Hematopoietic multipotent progenitor cell treated with erythropoietin and hydrocortisone succinate and interleukin-3 and kit ligand, for 6 days (in vitro differentiated cells): ENCODE data around the gene PLAU.
A peak's percentile ranks its signal among the peaks of the same experiment; 100 is the strongest.

ENCODE experiments used
- DNase-seq: peaks from one replicate; pipeline ENCODE4 v3.0.0-alpha.2; 2015

PLAU gene

DNA sequence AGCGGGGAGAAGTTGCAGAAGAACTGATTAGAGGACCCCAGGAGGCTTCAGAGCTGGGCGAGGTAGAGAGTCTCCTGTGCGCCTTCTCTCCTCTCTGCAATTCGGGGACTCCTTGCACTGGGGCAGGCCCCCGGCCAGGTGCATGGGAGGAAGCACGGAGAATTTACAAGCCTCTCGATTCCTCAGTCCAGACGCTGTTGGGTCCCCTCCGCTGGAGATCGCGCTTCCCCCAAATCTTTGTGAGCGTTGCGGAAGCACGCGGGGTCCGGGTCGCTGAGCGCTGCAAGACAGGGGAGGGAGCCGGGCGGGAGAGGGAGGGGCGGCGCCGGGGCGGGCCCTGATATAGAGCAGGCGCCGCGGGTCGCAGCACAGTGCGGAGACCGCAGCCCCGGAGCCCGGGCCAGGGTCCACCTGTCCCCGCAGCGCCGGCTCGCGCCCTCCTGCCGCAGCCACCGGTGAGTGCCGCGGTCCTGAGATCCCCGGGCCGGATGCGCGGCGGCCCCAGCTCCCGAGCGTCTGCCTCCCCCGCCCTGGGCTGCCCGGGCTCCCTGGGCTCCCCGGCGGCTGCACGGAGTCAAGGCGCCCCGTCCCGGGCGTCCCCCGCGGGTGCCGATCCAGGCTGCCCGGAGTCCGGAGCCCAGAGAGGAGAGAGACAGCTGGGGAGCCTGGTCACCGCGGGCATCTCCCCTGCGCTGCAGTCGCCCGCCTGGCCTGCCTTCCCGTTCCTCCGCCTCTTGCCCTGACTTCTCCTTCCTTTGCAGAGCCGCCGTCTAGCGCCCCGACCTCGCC lies at the start of gene PLAU:
PLAU (plus strand) TSS at position 369 of the 789 bp plus-strand sequence. CDS start 424 bp downstream, outside the sequence.
- DNase-seq: peak; percentile 60

DNA sequence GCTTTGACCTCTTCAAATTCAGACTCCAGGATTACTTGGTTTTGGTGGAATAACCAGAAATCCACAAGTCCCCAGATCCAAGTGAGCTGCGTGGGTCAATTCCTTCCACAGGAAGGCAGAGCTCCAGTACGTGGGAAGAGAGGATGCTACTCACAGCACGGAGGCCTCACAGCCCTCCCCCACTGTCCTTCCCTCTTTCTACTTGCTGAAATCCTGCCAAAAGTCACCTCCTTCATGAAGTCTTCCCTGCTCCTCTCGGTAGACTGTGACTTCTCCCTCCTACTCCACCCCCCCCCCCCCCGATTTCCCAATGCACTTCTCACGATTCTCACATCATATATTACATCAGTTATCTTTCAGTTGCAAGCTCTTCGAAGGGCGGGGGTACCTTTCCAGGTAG lies 48.9 kb upstream of the PLAU start:
- no peak for DNase-seq

DNA sequence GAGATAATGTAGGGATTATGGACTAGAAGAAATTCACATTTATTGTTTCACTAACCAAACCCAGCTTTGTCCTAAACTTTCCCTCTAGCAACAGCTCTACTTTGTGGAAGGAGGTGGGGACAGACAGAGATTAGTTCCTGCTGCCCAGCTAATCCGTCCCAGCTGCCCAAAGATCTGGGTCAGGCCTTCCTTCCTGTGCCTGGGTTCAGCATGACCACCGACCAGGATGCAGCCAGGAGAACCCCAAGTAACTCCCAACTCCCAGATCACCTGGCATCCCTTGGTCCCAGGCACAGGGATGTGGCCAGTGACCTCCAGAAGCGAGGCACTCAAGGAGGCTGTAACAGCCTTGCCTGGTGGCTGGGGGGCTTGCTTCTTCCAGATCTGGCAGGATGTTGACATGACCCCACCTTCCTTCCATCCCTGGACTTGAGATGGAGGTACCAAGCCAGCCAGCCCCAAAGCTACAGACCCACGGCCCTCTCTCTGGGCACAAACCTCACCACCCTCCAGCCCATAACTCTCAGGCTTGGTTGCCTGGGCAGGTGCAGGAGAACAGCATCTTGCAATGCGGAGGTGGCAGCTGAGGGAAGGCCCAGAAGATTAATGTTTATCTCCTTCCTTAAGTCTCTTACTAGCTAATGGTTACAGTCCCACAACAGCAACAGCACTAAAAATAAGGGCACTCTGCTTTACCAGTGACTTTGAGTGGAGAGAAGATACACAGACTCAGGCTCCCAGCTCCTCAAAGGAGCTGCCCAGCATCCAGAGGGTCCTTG lies 47.7 kb upstream of the PLAU start:
- no peak for DNase-seq

DNA sequence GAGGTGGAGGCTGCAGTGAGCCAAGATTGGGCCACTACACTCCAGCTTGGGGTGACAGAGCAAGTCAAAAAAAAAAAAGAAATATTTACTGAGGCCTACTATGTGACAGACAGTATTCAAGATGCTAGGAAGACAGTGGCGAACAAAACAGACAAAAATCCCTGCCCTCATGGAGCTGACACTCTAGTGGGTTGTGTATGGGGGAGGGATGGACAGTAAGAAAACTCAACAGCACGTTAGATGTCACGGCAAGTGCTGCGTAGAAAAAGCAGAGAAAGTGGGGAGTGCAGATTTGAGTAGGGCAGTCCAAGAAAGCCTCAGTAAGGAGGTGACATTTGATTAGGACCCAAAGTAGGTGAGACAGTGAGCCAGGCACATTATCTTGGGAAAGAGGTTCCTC lies 46.7 kb upstream of the PLAU start:
- no peak for DNase-seq

DNA sequence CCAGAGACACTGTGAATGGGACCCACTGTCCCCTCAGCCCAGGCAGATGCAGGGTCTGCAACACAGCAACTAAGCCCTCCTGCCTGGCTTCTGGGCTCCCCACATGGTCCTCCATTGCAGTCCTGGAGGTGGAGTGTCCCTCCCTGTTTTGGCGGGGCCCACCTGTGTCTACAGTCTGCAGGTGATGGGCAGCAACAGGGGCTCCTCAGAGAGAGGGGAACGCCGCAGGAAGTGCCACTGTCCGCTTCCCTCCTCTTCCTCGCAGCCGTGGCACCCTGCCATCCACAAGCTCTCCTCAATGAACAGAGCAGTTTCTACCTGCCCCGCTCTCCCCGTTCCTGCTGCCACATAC lies 45.8 kb upstream of the PLAU start:
- no peak for DNase-seq

DNA sequence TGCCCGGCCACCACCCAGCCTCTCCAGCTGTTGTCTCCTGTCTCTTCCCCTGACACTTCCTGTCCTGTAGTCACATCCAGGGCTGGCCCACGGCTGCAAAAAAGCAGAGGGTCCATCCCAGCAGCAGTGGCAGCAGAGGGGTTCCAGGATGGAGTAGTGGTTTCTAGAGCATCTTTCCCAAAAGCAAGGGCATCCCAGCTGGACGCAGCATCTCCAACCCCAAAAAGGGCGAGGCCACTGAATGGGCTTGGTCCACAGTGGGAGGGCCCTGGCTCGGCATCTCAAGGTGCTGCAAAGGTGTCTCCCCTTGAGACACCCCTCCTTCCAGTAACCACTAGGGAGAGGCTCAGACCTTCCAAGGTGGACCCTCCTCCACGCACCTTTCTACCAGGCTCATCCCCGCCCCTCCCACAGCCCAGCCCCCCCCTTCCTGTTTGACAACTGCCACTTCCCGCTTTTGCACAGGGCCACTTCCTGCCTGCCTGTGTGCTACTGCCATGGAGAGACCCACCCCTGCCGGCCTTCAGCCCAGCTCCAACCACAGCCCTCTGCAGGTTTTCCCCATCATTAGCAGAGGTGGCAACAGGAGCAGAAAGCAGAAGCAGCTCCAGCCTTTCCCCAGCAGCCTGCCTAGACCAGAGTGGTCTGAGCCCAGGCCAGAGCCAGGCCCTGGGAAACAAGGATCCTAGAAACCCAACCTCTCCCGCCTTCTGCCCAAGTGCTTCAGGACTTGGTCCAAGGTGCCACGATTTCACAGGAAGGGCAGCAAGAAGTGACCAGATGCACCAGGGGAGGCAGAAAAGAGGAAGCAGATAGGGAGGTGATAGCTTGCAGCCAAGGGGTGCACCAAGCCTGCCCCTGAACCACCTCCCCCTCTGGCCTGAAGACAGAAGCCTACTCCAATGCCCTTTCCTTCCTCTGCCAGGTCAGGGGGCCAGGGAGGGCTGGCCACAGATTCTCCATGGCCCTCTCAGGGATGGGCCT lies 45.2 kb upstream of the PLAU start:
- DNase-seq: peak; percentile 69

DNA sequence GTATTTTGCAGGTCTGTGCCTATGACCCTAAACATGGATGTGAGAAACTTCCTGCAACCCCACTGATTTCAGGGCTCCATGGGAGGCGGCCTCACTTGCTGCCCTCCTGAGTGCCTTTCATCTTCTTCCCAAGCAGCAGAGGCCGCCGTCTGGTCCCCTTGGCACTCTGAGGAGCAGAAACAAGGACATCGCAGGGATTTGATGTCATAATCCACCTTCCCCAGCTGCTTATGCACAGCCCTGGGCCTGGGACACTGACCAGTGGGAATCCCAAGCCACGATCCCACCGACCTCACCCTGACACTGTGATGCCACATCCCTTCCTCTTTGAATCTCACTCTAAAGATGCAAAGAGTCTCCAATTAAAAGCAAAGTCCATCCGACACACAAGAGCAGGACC lies 44.3 kb upstream of the PLAU start:
- DNase-seq: no peak

DNA sequence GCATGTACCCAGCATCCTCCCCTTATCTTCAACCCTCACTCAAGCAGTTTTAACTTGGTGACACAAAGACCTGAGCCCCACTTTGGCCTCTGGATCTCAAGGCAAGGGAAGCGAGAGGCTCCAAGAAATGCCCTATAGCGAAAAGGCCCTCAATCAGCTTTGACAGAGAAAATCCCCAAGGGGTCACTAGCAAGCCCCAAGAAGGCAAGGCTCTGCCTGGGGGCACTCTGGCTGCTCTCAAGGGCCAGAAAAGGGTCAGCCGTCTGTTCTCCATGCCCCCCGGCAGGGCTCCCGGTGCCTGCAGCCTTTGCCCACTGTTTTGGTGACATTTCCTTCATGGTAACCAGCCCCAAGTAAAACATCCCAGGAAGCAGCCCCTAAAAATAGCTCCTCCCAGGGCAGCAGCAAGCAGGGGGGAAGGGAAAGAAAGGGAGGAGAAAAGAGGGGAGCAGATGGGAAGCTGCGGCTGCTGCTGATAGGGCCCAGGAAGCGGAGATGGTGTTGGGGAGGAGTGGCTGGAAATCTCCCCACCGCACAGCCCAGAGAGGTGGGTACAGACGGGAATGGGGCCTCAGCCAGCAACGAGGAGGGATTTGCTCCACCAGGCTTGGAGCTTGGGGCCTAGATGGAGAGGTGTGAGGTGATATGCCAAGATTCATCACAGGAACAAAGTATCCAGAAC lies 43.7 kb upstream of the PLAU start:
- DNase-seq: no peak

DNA sequence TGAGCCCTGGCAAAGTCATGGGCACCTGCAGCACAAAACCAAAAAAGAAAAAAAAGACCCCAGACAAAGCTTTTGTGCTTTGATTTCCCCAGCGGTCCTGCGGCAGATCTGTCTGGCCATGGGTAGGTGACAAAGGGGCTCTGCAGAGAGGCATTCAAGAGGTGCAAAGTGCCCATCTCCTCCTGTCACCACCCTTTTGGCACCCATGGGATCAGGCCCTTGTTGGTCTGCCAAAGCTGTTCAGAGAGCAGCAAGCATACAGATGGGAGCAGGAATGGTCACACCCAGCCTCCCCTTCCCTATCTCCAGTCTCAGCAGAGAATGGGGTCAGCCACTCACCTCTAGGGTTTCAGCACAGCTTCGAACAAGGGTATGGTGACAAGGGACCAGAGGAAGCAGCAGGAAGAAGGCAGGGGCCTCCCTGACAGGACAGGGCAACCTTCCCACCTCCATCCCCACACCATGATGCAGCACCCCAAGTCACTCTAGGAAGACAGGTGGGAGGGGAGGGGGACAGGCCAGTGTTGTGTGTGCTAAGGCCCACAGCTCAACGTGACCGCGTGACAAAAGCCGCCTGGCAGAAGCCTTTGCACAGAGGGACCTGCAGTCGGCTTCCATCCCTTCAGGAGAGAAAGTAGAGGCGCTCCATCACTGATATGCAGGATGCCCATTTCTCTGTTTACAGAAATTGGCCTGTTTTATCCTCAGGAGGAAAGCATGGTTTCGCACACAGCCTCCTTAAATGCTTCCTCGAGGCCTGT lies 42.9 kb upstream of the PLAU start:
- no peak for DNase-seq

DNA sequence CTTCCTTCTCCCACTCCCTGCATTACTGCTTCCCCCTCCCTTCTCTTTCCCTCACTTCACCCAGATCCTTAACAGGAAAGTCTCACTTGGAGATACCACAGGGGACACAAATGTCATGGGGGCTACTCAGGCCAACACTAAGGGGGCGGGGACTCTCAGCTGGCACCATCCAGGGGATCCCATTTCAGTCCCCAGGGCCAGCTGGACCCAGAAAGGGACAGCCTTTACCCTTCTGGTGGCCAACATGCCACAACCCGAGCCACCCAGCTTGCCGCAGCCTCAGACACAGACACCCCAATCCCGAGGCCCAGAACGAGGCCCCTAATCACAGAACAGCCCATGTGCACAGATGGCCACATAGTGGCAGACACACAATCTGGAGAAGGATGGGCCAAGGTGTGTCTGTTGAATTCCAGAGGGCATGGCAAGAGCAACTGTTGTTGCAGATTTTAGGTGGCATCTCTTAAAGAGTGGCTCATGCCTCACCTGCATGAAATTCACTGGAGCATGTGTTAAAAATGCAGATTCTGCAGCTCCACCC lies 42.2 kb upstream of the PLAU start:
- no peak for DNase-seq

DNA sequence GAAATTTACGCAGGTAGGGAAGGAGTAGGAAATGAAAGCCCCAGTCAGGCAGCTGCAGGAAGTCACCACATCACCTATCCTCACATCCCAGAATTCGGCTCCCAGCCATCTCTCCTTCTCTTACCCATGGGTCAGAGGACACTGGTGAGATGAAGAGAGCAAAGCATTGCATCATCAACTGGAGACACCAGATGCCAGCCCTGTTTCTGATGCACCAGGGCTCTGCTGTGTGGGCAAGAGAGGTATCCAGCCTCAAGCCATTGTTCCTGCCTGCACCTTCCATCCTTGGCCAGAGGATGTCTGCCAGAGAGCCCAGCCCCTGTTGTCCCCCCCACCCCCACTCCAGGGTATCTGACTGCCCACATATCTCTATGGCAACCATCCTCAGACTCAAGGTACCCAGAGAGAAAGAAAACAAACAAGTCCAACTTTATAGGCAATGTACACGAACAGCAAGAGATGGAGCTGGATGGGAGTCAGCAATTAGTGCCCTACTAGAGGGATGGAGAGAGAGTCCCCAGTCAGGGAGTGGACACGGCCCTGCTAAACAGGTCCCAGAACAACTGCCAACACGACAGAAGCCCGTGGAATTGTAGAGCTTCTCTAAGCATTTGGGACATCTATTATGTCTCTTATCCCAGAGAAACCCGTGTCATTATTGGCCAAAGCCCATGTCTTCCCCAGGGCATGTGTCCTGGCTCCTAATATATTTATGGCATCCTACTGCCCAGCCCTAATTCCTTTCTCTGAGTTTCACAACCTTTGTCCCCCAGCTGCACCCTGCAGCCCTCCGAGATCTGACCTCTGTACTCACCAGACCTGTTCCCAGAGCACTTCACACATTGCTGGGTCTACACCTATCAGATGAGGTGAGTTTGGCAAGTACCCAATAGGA lies 39.4 kb upstream of the PLAU start:
- no peak for DNase-seq

DNA sequence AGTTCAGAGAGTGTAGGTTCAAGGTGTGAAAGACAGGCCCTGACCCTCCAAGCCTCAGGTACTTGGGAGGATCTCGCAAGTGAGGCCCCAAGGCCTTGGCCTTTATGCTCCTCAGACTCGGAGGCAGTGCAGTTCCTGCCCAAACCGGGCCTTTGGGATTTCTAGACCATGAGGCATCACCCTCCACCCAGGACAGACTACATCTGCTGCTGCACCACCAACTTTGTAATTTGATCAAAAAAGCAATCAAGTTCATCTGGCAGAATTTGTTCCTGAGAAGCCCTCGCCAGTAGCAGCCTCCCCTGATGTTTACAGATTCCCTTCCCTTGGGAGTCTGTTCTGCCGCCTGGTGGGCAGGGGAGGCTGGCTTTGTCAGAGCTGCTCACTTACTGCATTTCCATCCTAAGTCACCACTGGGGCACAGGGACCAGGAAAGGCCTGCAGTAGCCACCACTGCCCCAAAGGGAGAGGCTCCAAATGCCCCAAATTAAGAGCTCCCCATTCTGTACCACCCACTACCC lies 38.7 kb upstream of the PLAU start:
- DNase-seq: no peak

DNA sequence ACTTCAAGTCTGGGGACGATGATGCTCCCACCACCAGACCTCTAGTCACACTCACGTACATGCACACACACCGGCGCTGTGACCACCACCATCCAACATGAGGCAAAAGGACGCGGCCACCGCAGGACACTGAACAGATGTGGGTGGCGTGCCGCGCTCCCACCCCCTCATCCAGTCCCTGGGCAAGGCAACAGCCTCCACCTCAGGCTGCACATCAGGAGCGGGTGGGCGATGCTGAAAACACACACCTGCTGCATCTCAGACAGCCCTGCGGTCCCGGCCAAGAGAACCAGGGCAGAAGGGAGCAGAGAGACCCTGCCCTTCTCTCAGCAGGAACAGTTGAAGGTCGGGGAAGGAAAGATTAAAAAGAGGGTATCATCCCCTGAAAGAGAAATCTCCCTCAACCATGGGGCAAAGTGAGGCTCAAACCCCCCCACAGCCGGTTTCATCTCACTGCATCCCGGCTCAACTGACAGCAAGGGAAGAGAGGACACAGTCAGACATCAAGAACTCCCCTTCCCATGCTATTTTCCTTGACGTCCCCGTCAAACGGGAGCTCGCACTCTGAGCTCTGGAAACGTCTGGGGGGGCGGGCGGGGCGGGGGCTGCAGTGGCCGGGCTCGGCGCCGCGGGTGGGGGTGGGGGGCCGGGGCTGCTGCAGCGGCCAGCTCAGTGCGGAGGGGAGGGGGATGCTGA lies 37.6 kb upstream of the PLAU start:
- no peak for DNase-seq

DNA sequence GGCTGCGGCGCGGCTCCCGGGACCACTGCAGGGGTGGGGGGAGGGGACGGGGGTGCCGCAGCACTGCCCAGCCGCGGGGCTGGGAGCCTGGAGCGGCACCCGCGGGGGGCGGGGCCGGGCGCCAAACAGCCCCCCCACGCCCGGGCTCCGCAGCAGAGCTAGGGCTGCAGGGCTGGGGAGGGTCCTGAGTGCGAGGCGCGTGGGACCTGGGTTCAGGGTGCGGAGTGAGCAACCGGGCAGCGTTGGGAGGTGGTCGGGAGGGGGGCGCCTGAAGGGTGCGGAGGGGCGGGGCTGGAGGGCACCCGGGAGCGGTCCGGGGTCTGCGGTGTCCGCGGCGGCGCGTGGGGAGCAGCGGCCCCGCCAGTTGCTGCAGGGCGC lies 37.1 kb upstream of the PLAU start:
- no peak for DNase-seq

DNA sequence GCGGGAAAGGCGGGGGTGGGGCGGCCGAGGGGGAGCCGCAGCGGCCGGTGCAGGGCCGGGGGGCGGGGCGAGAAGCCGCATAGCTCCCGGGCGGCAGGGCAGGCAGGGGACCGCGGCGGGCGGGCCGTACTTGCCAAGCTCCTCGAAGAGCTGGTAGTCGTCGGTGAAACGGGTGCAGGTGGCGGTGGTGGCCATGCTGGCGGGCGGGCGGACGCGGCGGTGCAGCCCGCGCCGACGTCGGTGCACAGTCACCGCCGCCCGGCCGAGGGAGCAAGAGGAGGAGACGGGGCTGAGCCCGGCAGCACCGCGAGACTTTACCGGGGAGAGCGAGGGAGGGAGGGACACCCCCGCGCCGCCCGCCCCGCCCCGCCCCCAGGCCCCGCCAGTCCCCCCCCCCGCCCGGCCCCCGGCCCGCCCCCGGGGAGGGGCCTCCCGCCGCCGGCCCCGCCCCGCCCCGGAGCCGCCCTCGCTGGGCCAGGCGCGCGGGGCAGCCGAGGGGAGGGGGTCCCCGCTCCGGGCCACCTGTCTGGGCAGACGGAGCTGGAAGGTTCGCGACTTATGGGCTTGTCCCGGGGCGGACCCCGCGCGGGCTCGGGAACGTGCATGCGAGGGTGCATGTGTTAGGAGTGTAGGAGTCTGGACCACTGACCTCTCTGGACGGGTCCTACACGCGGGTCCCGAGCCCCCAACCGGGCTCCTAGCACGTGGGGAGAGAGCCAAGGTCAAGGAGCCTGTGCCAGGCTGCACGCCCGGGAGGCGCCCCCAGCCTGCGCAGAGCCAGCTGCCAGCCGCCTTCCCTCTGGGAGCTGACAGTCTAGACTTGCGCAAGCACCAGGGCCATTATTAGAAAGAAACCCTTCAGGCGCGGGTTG lies 36.4 kb upstream of the PLAU start, which contains the start of gene CAMK2G:
CAMK2G (minus strand) TSS at position 289 of the 872 bp plus-strand sequence; CDS start at position 195, 94 bp downstream.
- peak; percentile 90 for DNase-seq

DNA sequence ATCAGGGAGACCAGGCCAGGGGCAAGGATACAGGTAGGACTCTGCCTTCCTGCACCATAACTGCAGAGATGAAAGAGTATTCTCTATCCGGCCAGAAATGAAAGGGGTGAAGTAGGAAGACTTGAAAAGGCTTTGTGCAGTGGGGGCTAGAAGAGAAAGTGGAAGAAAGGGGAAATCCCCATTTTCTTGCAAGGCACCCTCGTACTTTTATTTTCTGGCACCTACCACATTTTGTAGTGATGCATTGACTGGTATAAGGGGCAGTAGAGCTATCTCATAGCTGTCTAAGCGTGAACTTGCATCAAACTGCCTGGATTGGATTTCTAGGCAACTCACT lies 35.8 kb upstream of the PLAU start:
- peak; percentile 60 for DNase-seq

DNA sequence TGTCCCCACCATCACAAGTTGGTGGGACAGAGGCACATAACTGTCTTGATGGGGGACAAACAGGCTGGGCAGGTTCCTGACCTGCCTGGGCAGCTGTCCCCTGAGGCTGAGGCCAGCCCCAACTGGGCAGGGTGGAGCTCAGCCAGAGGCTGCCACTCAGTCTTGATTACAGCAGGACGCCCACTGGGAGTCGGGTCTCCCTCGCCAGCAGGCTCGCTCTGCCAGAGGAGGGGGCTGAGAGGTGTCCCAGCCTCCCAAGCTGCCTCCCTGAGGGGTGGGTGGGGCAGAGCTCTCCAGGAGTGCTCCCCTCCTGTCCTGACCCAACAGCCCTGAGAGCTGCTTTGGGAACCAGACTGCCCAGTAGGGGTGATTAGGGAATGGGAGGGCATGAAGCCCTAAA lies 34.8 kb upstream of the PLAU start:
- DNase-seq: no peak

DNA sequence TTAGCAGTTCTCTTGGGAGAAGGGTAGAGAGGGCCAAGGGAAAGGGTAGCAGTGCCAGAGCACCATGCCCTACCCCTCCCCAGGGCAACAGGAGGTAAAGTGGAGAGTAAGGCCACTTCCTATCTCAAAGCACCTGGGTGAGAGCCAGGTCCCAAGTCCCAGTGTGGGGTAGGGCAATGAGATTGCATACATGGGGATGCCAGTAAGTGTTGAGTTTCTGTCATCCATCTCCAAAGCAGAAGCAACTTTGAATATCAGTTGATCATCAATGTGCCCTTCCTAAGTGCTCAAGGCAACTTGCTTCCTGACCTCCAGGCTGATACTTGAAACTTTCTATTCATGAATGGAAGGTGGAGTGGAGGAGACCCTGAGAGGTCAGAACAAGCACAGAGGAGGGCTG lies 34.4 kb upstream of the PLAU start:
- no peak for DNase-seq

DNA sequence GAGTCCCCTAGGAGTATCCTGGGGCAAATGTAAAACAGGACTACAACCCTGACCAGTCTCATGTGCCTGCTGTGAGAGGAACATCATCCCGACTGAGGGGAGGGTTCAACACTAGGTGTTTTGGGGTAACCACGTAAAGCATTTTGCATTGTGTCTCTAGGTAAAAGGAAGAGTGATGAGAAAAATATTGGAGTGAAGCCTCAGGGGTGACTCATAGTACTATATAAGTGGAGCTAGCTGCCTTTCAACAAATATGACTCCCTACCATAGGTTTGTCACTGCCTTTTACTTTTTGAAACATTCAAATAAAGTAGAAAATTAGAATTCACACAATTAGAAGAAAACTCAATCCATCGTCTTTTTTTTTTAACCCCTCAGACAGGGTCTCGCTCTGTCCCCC lies 34.0 kb upstream of the PLAU start:
- no peak for DNase-seq
